Fibroblast of the aortic adventitia (primary cell): ENCODE data around the gene ACTL8. TPM values are rescaled to one million over a fixed set of nuclear protein-coding genes. Genes with fewer than 3 reads are reported as not detected.
A peak's percentile ranks its signal among the peaks of the same experiment; 100 is the strongest.

ENCODE experiments used
- DNase-seq: peaks from one replicate; pipeline ENCODE4 v3.0.0-alpha.2; 2010; ENCODE audit warnings: low read depth
- H3K4me3 ChIP-seq: 2 replicates; pipeline ENCODE4 v1.5.1; 2011; ENCODE audit warnings: low read depth, mild to moderate bottlenecking, control low read depth, low read length, moderate library complexity
- CTCF ChIP-seq: IDR thresholded peaks from 2 replicates; pipeline ENCODE4 v1.5.1; 2011; ENCODE audit warnings: mild to moderate bottlenecking, low read length, control low read depth, inconsistent platforms; ENCODE audit not compliant: insufficient read depth
- total RNA-seq: library from RNA; depleted of rRNA; stranded (reverse); fragments of >200 nt; gene quantifications from 2 replicates; pipeline ENCODE4 v1.2.3, GENCODE V29; 2012; ENCODE audit warnings: low replicate concordance

Gene ACTL8
- total RNA-seq, 1 donor, result not detected

GRCh38 chr1:17795836-17796645, 40.9 kb downstream of the ACTL8 start:
- no peak for TF ChIP-seq CTCF
- no peak for DNase-seq
- H3K4me3 ChIP-seq, result no peak overlapping the region

GRCh38 chr1:17797478-17797877, 42.3 kb downstream of the ACTL8 start:
- TF ChIP-seq CTCF, result no peak
- no peak for DNase-seq

GRCh38 chr1:17798011-17798410, 42.9 kb downstream of the ACTL8 start:
- no peak overlapping the region for H3K4me3 ChIP-seq
- no peak for TF ChIP-seq CTCF
- DNase-seq, result no peak

More at GRCh38 chr1:17797478-17797877, 42.3 kb downstream of the ACTL8 start:
- H3K4me3 ChIP-seq, result no peak overlapping the region

GRCh38 chr1:17798799-17799382, 43.8 kb downstream of the ACTL8 start:
- TF ChIP-seq CTCF, result no peak

GRCh38 chr1:17799642-17800041, 44.5 kb downstream of the ACTL8 start:
- no peak for DNase-seq
- TF ChIP-seq CTCF, result no peak
- H3K4me3 ChIP-seq, result no peak overlapping the region

More at GRCh38 chr1:17798799-17799382, 43.8 kb downstream of the ACTL8 start:
- DNase-seq, result no peak
- no peak overlapping the region for H3K4me3 ChIP-seq

- DNase-seq, result peak; percentile 50
- no peak for TF ChIP-seq CTCF
- H3K4me3 ChIP-seq, result no peak overlapping the region
These were observed 47.0 kb downstream of the ACTL8 start for GRCh38 chr1:17802164-17802563.

GRCh38 chr1:17802945-17803344, 47.8 kb downstream of the ACTL8 start:
- H3K4me3 ChIP-seq, result no peak overlapping the region
- TF ChIP-seq CTCF, result no peak
- no peak for DNase-seq
